RWPE2 (cell line): Measurements from ENCODE around the gene GNAQ.

Experiments
- ATAC-seq: fragments of 200-7000 bp; cut with Tn5 transposase; 3 replicates; pipeline ENCODE4 v1.9.1; 2021; ENCODE audit warnings: low read depth
- DNase-seq: peaks from one replicate; pipeline ENCODE4 v3.0.0-alpha.2; 2020; ENCODE audit warnings: low spot score
- H3K27ac ChIP-seq: fragments of 450-650 bp; 2 replicates; pipeline ENCODE4 v1.5.1; 2017; ENCODE audit warnings: mild to moderate bottlenecking; ENCODE audit not compliant: poor library complexity, severe bottlenecking
- H3K27me3 ChIP-seq: fragments of 250-450 bp; sonication (Bioruptor Pico); 2 replicates; pipeline ENCODE4 v1.5.1; 2021; ENCODE audit warnings: mild to moderate bottlenecking, moderate library complexity; ENCODE audit not compliant: insufficient read depth, poor library complexity, severe bottlenecking
- H3K36me3 ChIP-seq: fragments of 250-450 bp; sonication (Bioruptor Pico); 2 replicates; pipeline ENCODE4 v1.5.1; 2020; ENCODE audit warnings: low read depth, mild to moderate bottlenecking, moderate library complexity
- H3K4me1 ChIP-seq: fragments of 250-450 bp; sonication (Bioruptor Pico); 2 replicates; pipeline ENCODE4 v1.5.1; 2021; ENCODE audit warnings: mild to moderate bottlenecking, moderate library complexity; ENCODE audit not compliant: insufficient read depth, poor library complexity, severe bottlenecking
- H3K4me3 ChIP-seq: fragments of 250-450 bp; sonication (Bioruptor Pico); 2 replicates; pipeline ENCODE4 v1.5.1; 2021; ENCODE audit warnings: mild to moderate bottlenecking, moderate library complexity; ENCODE audit not compliant: severe bottlenecking
- H3K9me3 ChIP-seq: fragments of 250-450 bp; sonication (Bioruptor Pico); 2 replicates; pipeline ENCODE4 v1.5.1; 2021; ENCODE audit warnings: mild to moderate bottlenecking, moderate library complexity; ENCODE audit not compliant: severe bottlenecking
- TF ChIP-seq, protein P1 (sequence below): fragments of 450-650 bp; IDR thresholded peaks from one replicate; pipeline ENCODE4 v1.5.1; 2017; ENCODE audit warnings: mild to moderate bottlenecking, moderate library complexity; ENCODE audit not compliant: poor library complexity, severe bottlenecking

The GNAQ gene

DNA sequence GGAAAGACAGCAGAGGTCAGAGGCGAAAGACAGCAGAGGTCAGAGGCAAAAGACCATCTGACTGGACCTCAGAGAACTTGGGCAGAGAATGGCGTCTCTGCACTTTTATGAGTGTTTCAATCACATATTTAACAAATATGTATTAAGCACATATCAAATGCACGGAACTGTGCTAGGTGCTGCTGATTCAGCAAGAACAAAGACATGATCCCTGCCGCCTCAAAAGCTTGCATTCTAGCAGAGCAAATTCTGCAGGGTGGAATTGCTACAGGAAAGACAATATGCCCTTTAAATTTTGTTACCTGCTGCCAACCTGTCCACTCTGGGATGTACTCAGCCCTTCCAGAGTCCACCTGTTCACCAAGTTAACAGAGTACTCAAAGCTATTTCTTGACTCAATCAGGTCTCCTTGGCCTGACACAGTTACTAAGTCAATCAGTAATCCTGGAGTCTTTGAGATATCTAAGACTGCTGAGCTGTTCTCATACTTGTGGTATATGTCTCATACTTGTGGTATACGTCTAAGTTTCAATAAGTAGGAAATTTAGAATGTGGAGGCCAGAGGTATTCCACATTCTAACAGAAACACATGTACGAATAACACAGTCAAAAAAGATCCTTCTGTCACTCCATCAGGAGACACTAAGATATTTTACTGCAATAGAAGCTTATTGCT, 131.8 kb downstream of the GNAQ start:
- Histone ChIP-seq H3K9me3 (no peaks in the 10 kb centered on the region), H3K27me3 (no peaks in the 10 kb centered on the region), H3K27ac (no peak overlapping the region), H3K36me3 (no peaks in the 10 kb centered on the region), H3K4me3 (no peak overlapping the region), H3K4me1 (no peaks in the 10 kb centered on the region)
- DNase-seq (no peak), ATAC-seq (peak; percentile 86)
- TF ChIP-seq, protein P1, sequence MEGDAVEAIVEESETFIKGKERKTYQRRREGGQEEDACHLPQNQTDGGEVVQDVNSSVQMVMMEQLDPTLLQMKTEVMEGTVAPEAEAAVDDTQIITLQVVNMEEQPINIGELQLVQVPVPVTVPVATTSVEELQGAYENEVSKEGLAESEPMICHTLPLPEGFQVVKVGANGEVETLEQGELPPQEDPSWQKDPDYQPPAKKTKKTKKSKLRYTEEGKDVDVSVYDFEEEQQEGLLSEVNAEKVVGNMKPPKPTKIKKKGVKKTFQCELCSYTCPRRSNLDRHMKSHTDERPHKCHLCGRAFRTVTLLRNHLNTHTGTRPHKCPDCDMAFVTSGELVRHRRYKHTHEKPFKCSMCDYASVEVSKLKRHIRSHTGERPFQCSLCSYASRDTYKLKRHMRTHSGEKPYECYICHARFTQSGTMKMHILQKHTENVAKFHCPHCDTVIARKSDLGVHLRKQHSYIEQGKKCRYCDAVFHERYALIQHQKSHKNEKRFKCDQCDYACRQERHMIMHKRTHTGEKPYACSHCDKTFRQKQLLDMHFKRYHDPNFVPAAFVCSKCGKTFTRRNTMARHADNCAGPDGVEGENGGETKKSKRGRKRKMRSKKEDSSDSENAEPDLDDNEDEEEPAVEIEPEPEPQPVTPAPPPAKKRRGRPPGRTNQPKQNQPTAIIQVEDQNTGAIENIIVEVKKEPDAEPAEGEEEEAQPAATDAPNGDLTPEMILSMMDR = no peak

- H3K36me3 ChIP-seq = no peaks in the 10 kb centered on the region
- DNase-seq = no peak
- H3K4me1 ChIP-seq = no peaks in the 10 kb centered on the region
- H3K4me3 ChIP-seq = no peak overlapping the region
- H3K27me3 ChIP-seq = no peaks in the 10 kb centered on the region
- TF ChIP-seq, protein P1 = no peak
- H3K27ac ChIP-seq = no peak overlapping the region
- H3K9me3 ChIP-seq = no peaks in the 10 kb centered on the region
- ATAC-seq = no peak
Measured at GRCh38 chr9:77898864-77899263, 132.7 kb downstream of the GNAQ start.

DNA sequence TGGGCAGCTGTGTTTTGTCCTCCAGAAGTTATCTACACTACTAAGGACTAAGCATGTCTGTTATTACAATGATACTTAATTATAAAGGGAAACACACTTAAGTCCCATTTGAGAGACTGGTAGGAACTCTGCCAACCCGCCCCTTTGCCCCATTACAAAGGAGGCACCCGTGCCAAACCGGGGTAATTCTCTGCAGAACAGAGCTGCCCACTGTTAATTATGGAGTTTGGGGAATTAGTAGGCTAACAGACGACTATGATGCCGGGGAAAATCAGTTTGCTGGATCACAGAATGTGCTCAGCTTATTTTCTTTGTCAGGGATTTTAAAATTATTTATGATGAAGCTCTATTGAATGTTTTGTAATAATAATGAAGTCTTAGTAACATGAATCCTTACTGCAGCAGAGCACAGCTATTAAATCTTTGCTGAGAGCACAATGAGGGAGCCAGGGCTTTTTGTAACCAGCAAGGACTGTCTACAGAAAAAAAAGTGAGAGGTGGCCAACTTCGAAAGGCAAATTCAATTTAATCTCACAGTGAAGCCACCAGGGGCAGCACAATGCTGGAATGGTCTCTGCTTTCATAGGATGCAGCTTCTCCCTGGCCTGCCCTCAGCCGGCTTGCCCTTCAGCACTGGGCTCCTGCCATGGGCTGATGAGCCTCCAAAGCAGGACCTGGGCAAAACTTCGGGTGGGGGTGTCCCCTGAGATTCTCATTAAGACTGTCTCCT, 134.5 kb downstream of the GNAQ start:
- Histone ChIP-seq H3K4me3 (no peak overlapping the region), H3K4me1 (no peaks in the 10 kb centered on the region), H3K27me3 (no peaks in the 10 kb centered on the region), H3K36me3 (no peaks in the 10 kb centered on the region), H3K27ac (no peak overlapping the region), H3K9me3 (no peaks in the 10 kb centered on the region)
- no peak for DNase-seq
- ATAC-seq = no peak
- TF ChIP-seq, protein P1 = peak; percentile 34

DNA sequence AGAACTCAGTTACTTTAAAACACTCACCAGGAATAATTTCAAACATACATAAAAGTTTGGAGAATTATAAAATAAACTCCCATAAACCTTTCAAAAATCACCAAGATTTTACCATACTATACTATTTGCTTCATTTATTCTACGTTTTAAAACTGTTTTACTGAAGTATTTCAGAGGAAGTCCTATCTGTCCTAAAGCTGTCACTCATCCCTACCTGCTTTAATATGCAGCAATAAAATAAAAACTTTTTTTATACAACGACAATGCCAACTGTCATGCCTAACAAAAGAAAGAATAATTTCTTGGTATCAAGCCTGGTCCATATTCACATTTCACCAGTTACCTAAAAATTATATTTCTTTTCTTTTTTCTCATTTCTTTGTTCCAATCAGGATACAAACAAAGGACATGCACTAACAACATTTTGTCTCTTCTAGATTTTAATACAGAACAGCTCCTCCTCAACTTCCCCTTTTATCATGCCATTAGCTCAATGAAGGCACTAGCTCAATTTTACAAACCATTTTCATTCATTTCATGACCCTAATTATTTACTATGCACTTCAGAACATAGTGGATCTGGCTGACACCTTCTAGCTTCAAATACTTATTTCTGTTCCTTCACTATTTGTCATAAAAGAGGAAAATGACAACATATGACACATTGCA, 135.2 kb downstream of the GNAQ start:
- Histone ChIP-seq H3K36me3 (no peaks in the 10 kb centered on the region), H3K4me1 (no peaks in the 10 kb centered on the region), H3K27ac (no peak overlapping the region), H3K27me3 (no peaks in the 10 kb centered on the region), H3K4me3 (no peak overlapping the region), H3K9me3 (no peaks in the 10 kb centered on the region)
- ATAC-seq = no peak
- DNase-seq = no peak
- TF ChIP-seq, protein P1 = no peak

- peaks cover 3% of the 10 kb centered on the region for H3K4me1 ChIP-seq
- no peaks in the 10 kb centered on the region for H3K9me3 ChIP-seq
- ATAC-seq (no peak), DNase-seq (no peak)
- TF ChIP-seq, protein P1 = no peak
- no peaks in the 10 kb centered on the region for H3K27me3 ChIP-seq
- no peak overlapping the region for H3K4me3 ChIP-seq
- no peaks in the 10 kb centered on the region for H3K36me3 ChIP-seq
- H3K27ac ChIP-seq = no peak overlapping the region
Measured at GRCh38 chr9:77893706-77894105, 137.9 kb downstream of the GNAQ start.
